C4-2B (cell line): ENCODE results near the gene TMEM95.
"Not testable (repeated sequence)": the region's sequence is repeated elsewhere in the genome, so short reads cannot be mapped to it uniquely, and the experiment has no call there.

Experiments
- H3K27ac ChIP-seq: fragments of 450-650 bp; 2 replicates; pipeline ENCODE4 v1.5.1; 2017
- ZFX ChIP-seq: fragments of 450-650 bp; IDR thresholded peaks from 2 replicates; pipeline ENCODE4 v1.6.1; 2017
- TF ChIP-seq, protein P1 (sequence below): fragments of 450-650 bp; conservative IDR thresholded peaks from 2 replicates; pipeline ENCODE4 v1.5.1; 2017; ENCODE audit warnings: mild to moderate bottlenecking

Gene TMEM95

DNA sequence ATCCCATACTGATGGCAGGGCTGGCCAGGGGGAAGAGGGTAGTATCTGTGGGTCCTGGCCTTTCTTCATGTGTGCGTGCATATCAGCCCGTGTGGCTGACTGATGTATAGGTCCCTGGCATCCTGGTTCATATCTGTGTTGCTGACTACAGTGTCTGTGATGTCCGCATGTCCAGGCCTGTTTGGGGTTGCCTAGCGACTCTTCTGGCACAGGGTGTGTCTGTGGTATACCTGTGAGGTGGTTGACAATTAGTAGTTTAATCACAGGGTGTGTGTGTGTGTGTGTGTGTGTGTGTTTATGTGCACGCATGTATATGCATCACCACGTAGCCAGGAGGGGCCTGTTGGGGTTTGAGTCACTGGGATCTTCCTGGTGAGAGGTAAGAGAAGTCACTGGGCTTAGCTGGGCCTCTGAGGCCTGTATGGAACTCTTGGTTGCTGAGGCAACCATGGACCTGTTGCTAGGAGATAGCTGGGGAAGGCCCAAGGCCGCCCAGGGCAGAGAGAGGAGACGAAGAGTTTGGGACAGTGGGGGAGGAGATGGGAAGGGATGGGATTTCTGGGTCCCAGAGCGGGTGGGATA lies 603 bp upstream of the TMEM95 start:
- H3K27ac ChIP-seq: no peak overlapping the region

DNA sequence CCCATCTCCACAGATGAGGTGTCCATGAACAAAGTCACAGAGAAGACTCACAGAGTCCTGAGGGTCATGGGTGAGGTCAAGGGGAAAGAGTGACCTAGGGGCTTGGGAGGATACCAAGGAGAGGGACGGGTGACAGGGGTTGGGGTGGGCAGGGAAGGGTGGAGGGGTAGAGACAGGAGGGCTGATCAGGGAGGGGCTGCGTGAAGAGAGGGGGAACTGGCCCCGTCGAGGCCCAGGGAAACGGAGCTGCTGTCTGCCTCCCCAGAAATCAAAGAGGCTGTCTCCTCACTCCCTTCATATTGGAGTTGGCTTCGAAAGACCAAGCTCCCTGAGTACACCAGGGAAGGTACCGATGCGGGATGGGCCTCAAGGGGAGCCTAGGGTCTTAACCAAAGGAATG lies 617 bp downstream of the TMEM95 start:
- TF ChIP-seq, protein P1, sequence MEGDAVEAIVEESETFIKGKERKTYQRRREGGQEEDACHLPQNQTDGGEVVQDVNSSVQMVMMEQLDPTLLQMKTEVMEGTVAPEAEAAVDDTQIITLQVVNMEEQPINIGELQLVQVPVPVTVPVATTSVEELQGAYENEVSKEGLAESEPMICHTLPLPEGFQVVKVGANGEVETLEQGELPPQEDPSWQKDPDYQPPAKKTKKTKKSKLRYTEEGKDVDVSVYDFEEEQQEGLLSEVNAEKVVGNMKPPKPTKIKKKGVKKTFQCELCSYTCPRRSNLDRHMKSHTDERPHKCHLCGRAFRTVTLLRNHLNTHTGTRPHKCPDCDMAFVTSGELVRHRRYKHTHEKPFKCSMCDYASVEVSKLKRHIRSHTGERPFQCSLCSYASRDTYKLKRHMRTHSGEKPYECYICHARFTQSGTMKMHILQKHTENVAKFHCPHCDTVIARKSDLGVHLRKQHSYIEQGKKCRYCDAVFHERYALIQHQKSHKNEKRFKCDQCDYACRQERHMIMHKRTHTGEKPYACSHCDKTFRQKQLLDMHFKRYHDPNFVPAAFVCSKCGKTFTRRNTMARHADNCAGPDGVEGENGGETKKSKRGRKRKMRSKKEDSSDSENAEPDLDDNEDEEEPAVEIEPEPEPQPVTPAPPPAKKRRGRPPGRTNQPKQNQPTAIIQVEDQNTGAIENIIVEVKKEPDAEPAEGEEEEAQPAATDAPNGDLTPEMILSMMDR: no peak
- no peak for TF ChIP-seq ZFX
- no peak overlapping the region for H3K27ac ChIP-seq

More for the DNA sequence above, 603 bp upstream of the TMEM95 start:
- TF ChIP-seq ZFX: no peak
- TF ChIP-seq, protein P1: no peak

DNA sequence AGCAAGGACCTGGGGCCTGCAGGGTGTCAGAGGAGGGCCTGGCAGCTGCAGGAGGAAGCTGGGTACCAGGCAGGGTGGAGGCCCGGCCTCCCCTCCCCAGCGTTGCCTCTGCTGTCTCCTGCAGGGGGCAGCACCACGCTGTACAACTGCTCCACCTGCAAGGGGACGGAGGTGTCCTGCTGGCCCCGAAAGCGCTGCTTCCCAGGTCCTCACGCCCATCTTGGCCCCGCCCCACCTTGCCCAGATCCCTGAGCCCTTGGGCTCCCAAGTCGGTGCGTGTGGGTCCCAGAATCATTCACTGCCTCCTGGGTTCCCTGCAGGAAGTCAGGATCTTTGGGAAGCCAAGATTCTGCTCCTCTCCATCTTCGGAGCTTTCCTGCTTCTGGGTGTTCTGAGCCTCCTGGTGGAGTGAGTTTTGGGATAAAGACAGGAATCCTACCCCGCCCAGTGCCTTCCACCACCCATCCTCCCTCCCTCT lies 1.2 kb downstream of the TMEM95 start:
- TF ChIP-seq, protein P1: peak; percentile 79
- TF ChIP-seq ZFX: no peak
- no peak overlapping the region for H3K27ac ChIP-seq

DNA sequence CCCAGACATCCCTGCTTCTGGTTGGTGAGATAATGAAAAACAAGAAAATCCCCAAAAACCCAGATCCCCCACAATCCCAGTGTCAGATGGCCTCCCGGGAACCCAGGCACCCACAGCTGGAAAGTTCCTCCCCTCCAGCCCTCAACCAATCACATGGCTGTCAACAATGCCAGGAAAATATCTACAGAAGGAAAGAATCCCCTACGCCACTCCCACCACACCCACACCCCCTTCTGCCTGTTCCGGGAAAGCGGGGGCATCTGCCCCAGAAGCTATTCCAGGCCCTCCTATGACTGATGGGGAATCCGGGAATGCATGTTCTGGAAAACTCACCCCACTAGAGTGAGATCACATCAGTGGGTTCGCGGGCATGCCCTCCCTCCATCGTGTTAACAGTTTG lies 1.8 kb downstream of the TMEM95 start:
- no peak overlapping the region for H3K27ac ChIP-seq
- TF ChIP-seq, protein P1: no peak
- no peak for TF ChIP-seq ZFX

DNA sequence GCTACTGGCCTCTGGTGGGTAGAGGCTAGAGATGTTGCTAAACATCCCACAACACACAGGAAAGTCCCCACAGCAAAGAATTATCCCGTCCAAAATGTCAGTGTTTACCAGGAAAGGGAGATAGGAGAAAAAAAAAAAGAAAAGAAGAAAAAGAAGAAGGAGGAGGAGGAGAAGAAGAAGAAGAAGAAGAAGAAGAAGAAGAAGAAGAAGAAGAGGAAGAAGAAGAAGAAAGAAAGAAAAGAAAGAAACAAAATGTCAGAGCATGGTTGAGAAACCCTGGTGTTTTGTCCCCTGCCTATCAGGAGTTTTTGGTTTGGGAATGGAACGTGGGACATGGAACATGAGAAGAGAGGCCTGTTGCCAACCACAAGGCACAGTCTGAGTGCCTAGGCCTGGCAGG lies 2.4 kb downstream of the TMEM95 start:
- TF ChIP-seq, protein P1: no peak
- no peak for TF ChIP-seq ZFX
- no peak overlapping the region for H3K27ac ChIP-seq

DNA sequence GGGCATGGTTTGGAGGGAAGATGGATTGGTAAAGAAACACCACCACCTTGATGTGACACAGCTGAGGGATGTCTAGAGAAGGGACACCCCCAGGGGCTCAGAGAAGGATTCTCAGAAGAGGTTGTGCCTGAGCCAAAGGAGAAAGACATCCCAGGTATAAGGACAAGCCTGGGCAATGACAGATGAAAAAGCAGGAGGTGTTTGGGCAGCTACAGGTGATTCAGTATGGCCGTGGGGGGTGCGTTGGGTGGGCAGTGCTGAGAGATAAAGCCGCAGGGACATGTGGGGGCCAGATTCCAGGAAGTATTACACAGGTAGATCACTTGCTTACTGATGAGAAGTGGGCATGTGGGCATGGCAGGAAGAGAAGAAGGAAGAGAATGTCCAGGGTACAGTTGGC lies 7.0 kb downstream of the TMEM95 start:
- TF ChIP-seq, protein P1: no peak
- no peak for TF ChIP-seq ZFX
- H3K27ac ChIP-seq: no peak overlapping the region

DNA sequence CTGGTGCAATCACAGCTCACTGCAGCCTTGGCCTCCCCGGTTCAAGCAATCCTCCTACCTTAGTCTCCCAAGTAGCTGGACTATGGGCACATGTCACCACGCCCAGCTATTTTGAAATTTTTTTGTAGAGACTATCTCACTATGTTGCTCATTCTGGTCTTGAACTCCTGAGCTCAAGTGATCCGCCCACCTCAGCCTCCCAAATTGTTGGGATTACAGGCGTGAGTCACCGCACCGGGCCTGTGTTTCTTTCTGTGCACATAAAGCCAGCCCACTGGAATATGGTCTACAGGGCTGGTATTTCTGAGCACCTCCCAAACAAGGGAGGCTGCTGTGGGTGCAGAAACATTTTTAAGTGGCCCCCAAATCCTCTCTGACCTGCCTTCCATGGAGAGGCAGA lies 8.4 kb downstream of the TMEM95 start:
- no peak overlapping the region for H3K27ac ChIP-seq
- no peak for TF ChIP-seq ZFX
- TF ChIP-seq, protein P1: no peak

DNA sequence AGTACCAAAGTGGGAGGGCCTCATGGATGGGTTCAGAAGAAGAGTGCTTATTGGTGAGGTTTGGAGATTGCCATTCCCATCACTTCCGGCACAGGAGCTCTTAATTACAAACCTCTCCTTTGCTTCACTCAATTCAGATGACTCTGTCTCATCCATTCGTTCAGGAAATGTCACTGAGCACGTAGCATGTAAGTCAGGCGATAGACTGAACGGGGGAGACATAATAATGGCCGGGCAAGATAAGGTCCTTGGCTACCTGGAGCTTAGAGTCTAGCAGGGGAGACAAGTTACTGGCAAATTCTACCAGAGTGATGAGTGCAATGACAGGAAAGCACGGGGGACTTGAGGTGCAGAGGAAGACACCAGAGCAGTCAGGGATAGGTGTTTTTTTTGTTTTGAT lies 11.0 kb downstream of the TMEM95 start:
- not testable (repeated sequence) for H3K27ac ChIP-seq
